Stimulated activated naive B cell treated with anti-CD40 and anti-IgM and Interleukin-4, amounts not matched to agents 10 μg/mL and 1 μg/mL and 100 μg/mL, for 72 hours (primary cell): Measurements from ENCODE around the gene ALOXE3.
A peak's percentile ranks its signal among the peaks of the same experiment; 100 is the strongest.

Experiments used
- ATAC-seq, 2 donors: fragments of 150-1000 bp; cut with Tn5 transposase; replicated peaks; 2 replicates each; pipeline ENCODE4 v1.10.0; 2021; ENCODE audit warnings: moderate library complexity in 1 of 2
- DNase-seq: peaks from one replicate; pipeline ENCODE4 v3.0.0; 2021
- H3K27ac Mint-ChIP-seq: one replicate; pipeline ENCODE4 v1.8.0; 2022; ENCODE audit warnings: mild to moderate bottlenecking, mixed read lengths
- H3K27me3 Mint-ChIP-seq, 2 donors: one replicate each; pipeline ENCODE4 v1.8.0; 2022; ENCODE audit warnings: mixed read lengths in 2 of 2
- H3K36me3 Mint-ChIP-seq, 2 donors: one replicate each; pipeline ENCODE4 v1.8.0; 2022; ENCODE audit warnings: mixed read lengths in 2 of 2, mild to moderate bottlenecking in 1 of 2
- H3K4me1 Mint-ChIP-seq, 2 donors: one replicate each; pipeline ENCODE4 v1.8.0; 2022; ENCODE audit warnings: mixed read lengths in 2 of 2, mild to moderate bottlenecking in 1 of 2
- H3K4me3 Mint-ChIP-seq, 2 donors: one replicate each; pipeline ENCODE4 v1.8.0; 2022; ENCODE audit warnings: mild to moderate bottlenecking in 2 of 2, mixed read lengths in 2 of 2, moderate library complexity in 1 of 2
- H3K9me3 Mint-ChIP-seq, 2 donors: one replicate each; pipeline ENCODE4 v1.8.0; 2022; ENCODE audit warnings: mixed read lengths in 2 of 2, mild to moderate bottlenecking in 1 of 2

ALOXE3 gene

GRCh38 chr17:8075574-8076342 is 42.6 kb downstream of the ALOXE3 start:
- peaks cover 0 to 4% of the 10 kb centered on the region in 2 donors for H3K36me3 Mint-ChIP-seq
- peaks cover 34 to 52% of the 10 kb centered on the region in 2 donors for H3K4me1 Mint-ChIP-seq
- DNase-seq (no peak), ATAC-seq (no peak)
- H3K4me3 Mint-ChIP-seq, result no peak overlapping the region
- H3K9me3 Mint-ChIP-seq, result no peaks in the 10 kb centered on the region
- peaks cover 49 to 56% of the 10 kb centered on the region in 2 donors for H3K27me3 Mint-ChIP-seq
- no peak overlapping the region for H3K27ac Mint-ChIP-seq

- Mint-ChIP-seq H3K9me3 (no peaks in the 10 kb centered on the region), H3K36me3 (no peaks in the 10 kb centered on the region), H3K27ac (no peak overlapping the region), H3K27me3 (peaks cover 49 to 60% of the 10 kb centered on the region in 2 donors), H3K4me1 (peaks cover 31 to 47% of the 10 kb centered on the region in 2 donors), H3K4me3 (peak overlapping the region in 1 of 2 donors; percentile 27)
- ATAC-seq (no peak), DNase-seq (no peak)
Measured at GRCh38 chr17:8075081-8075480, 43.2 kb downstream of the ALOXE3 start.

GRCh38 chr17:8074554-8074953 is 43.8 kb downstream of the ALOXE3 start:
- no peak for ATAC-seq
- Mint-ChIP-seq H3K4me3 (peak overlapping the region; percentile 3 to 27), H3K4me1 (peaks cover 29 to 41% of the 10 kb centered on the region in 2 donors), H3K36me3 (no peaks in the 10 kb centered on the region), H3K9me3 (no peaks in the 10 kb centered on the region), H3K27me3 (peaks cover 49 to 60% of the 10 kb centered on the region in 2 donors), H3K27ac (no peak overlapping the region)
- no peak for DNase-seq

- ATAC-seq (peak; percentile 97 to 98), DNase-seq (peak; percentile 77)
- Mint-ChIP-seq H3K27me3 (peaks cover 49 to 60% of the 10 kb centered on the region in 2 donors), H3K9me3 (no peaks in the 10 kb centered on the region), H3K27ac (peak overlapping the region; percentile 95), H3K4me3 (peak overlapping the region; percentile 75 to 79), H3K4me1 (peaks cover 29 to 41% of the 10 kb centered on the region in 2 donors), H3K36me3 (no peaks in the 10 kb centered on the region)
Measured at GRCh38 chr17:8073627-8074484, 44.5 kb downstream of the ALOXE3 start.

- DNase-seq (no peak), ATAC-seq (peak in 1 of 2 donors; percentile 18)
- no peaks in the 10 kb centered on the region for H3K36me3 Mint-ChIP-seq
- H3K4me3 Mint-ChIP-seq, result peak overlapping the region; percentile 70 to 78
- H3K27me3 Mint-ChIP-seq, result peaks cover 49 to 64% of the 10 kb centered on the region in 2 donors
- H3K4me1 Mint-ChIP-seq, result peaks cover 29 to 46% of the 10 kb centered on the region in 2 donors
- H3K9me3 Mint-ChIP-seq, result no peaks in the 10 kb centered on the region
- H3K27ac Mint-ChIP-seq, result peak overlapping the region; percentile 75
Measured at GRCh38 chr17:8072729-8073461, 45.4 kb downstream of the ALOXE3 start.

GRCh38 chr17:8072341-8072728 is 46.0 kb downstream of the ALOXE3 start:
- Mint-ChIP-seq H3K4me1 (peaks cover 29 to 46% of the 10 kb centered on the region in 2 donors), H3K36me3 (no peaks in the 10 kb centered on the region), H3K27ac (peak overlapping the region; percentile 33), H3K27me3 (peaks cover 52 to 69% of the 10 kb centered on the region in 2 donors), H3K4me3 (peak overlapping the region; percentile 70 to 78), H3K9me3 (no peaks in the 10 kb centered on the region)
- DNase-seq, result no peak
- no peak for ATAC-seq

GRCh38 chr17:8071496-8071895 is 46.8 kb downstream of the ALOXE3 start:
- ATAC-seq (no peak), DNase-seq (no peak)
- Mint-ChIP-seq H3K27ac (no peak overlapping the region), H3K27me3 (peaks cover 50 to 69% of the 10 kb centered on the region in 2 donors), H3K4me1 (peaks cover 29 to 46% of the 10 kb centered on the region in 2 donors), H3K36me3 (no peaks in the 10 kb centered on the region), H3K9me3 (no peaks in the 10 kb centered on the region), H3K4me3 (no peak overlapping the region)

GRCh38 chr17:8069587-8069860 is 48.8 kb downstream of the ALOXE3 start:
- peaks cover 49 to 62% of the 10 kb centered on the region in 2 donors for H3K27me3 Mint-ChIP-seq
- no peaks in the 10 kb centered on the region for H3K36me3 Mint-ChIP-seq
- no peak overlapping the region for H3K27ac Mint-ChIP-seq
- no peak overlapping the region for H3K4me3 Mint-ChIP-seq
- ATAC-seq (no peak), DNase-seq (no peak)
- H3K9me3 Mint-ChIP-seq, result no peaks in the 10 kb centered on the region
- peaks cover 25 to 40% of the 10 kb centered on the region in 2 donors for H3K4me1 Mint-ChIP-seq

- DNase-seq (no peak), ATAC-seq (peak in 1 of 2 donors; percentile 35)
- no peaks in the 10 kb centered on the region for H3K36me3 Mint-ChIP-seq
- H3K27ac Mint-ChIP-seq, result no peak overlapping the region
- peaks cover 20 to 34% of the 10 kb centered on the region in 2 donors for H3K4me1 Mint-ChIP-seq
- no peaks in the 10 kb centered on the region for H3K9me3 Mint-ChIP-seq
- H3K27me3 Mint-ChIP-seq, result peaks cover 48 to 62% of the 10 kb centered on the region in 2 donors
- no peak overlapping the region for H3K4me3 Mint-ChIP-seq
Measured at GRCh38 chr17:8068736-8069586, 49.4 kb downstream of the ALOXE3 start.

GRCh38 chr17:8067806-8068205 is 50.5 kb downstream of the ALOXE3 start:
- ATAC-seq (no peak), DNase-seq (no peak)
- H3K36me3 Mint-ChIP-seq, result no peaks in the 10 kb centered on the region
- H3K4me3 Mint-ChIP-seq, result no peak overlapping the region
- H3K9me3 Mint-ChIP-seq, result no peaks in the 10 kb centered on the region
- peaks cover 46 to 59% of the 10 kb centered on the region in 2 donors for H3K27me3 Mint-ChIP-seq
- H3K4me1 Mint-ChIP-seq, result peaks cover 9 to 25% of the 10 kb centered on the region in 2 donors
- H3K27ac Mint-ChIP-seq, result no peak overlapping the region

GRCh38 chr17:8066841-8067775 is 51.2 kb downstream of the ALOXE3 start:
- DNase-seq (no peak), ATAC-seq (no peak)
- Mint-ChIP-seq H3K27ac (no peak overlapping the region), H3K4me3 (no peak overlapping the region), H3K27me3 (peaks cover 46 to 59% of the 10 kb centered on the region in 2 donors), H3K36me3 (no peaks in the 10 kb centered on the region), H3K9me3 (no peaks in the 10 kb centered on the region), H3K4me1 (peaks cover 4 to 23% of the 10 kb centered on the region in 2 donors)

- no peak for DNase-seq
- peak overlapping the region; percentile 20 for H3K27ac Mint-ChIP-seq
- no peaks in the 10 kb centered on the region for H3K9me3 Mint-ChIP-seq
- ATAC-seq, result no peak
- H3K4me1 Mint-ChIP-seq, result peaks cover 4 to 19% of the 10 kb centered on the region in 2 donors
- H3K27me3 Mint-ChIP-seq, result peaks cover 48 to 53% of the 10 kb centered on the region in 2 donors
- H3K36me3 Mint-ChIP-seq, result no peaks in the 10 kb centered on the region
- no peak overlapping the region for H3K4me3 Mint-ChIP-seq
Measured at GRCh38 chr17:8064561-8065019, 53.7 kb downstream of the ALOXE3 start.
